Stimulated activated CD4-positive, alpha-beta T cell treated with anti-CD3 and anti-CD28 coated beads, Interleukin-4, amount 100 ng/mL, for 4 hours (primary cell): Measurements from ENCODE around the gene TMPRSS13.
"Not testable (repeated sequence)": the region's sequence is repeated elsewhere in the genome, so short reads cannot be mapped to it uniquely, and the experiment has no call there.

ENCODE experiments used
- DNase-seq, 2 experiments: peaks; one replicate each; pipeline ENCODE4 v3.0.0-alpha.2; 2020

TMPRSS13 gene

GRCh38 chr11:117929142-117929915, at the start of gene TMPRSS13:
Gene TMPRSS13 (minus strand): TSS chr11:117929402. CDS start chr11:117929307, 95 bp downstream.
- no peak for DNase-seq

- DNase-seq: no peak
These were observed 49.8 kb upstream of the TMPRSS13 start for GRCh38 chr11:117978991-117979390.

GRCh38 chr11:117978291-117978910, 49.2 kb upstream of the TMPRSS13 start:
- not testable (repeated sequence) for DNase-seq

- not testable (repeated sequence) for DNase-seq
These were observed 48.5 kb upstream of the TMPRSS13 start for GRCh38 chr11:117977612-117978264.

GRCh38 chr11:117977029-117977428, 47.8 kb upstream of the TMPRSS13 start:
- DNase-seq: no peak

- no peak for DNase-seq
These were observed 47.2 kb upstream of the TMPRSS13 start for GRCh38 chr11:117976445-117976844.

- no peak for DNase-seq
These were observed 44.3 kb upstream of the TMPRSS13 start for GRCh38 chr11:117973503-117973860.

GRCh38 chr11:117972629-117973502, 43.7 kb upstream of the TMPRSS13 start:
- no peak for DNase-seq

GRCh38 chr11:117972044-117972443, 42.8 kb upstream of the TMPRSS13 start:
- no peak for DNase-seq

GRCh38 chr11:117970400-117971024, 41.3 kb upstream of the TMPRSS13 start:
- DNase-seq: peak in 1 of 2 experiments; percentile 36

GRCh38 chr11:117969160-117969991, 40.2 kb upstream of the TMPRSS13 start:
- DNase-seq: no peak

- no peak for DNase-seq
These were observed 37.7 kb upstream of the TMPRSS13 start for GRCh38 chr11:117966908-117967307.

- DNase-seq: no peak
These were observed 33.6 kb upstream of the TMPRSS13 start for GRCh38 chr11:117962826-117963225.

- DNase-seq: no peak
These were observed 32.7 kb upstream of the TMPRSS13 start for GRCh38 chr11:117961896-117962295.

- no peak for DNase-seq
These were observed 31.2 kb upstream of the TMPRSS13 start for GRCh38 chr11:117960406-117960805.

GRCh38 chr11:117959438-117960149, 30.4 kb upstream of the TMPRSS13 start:
- no peak for DNase-seq

GRCh38 chr11:117958949-117959348, 29.7 kb upstream of the TMPRSS13 start:
- no peak for DNase-seq

GRCh38 chr11:117953024-117953671, 23.9 kb upstream of the TMPRSS13 start:
- DNase-seq: peak in 1 of 2 experiments; percentile 28

- DNase-seq: peak in 1 of 2 experiments; percentile 54
These were observed 22.1 kb upstream of the TMPRSS13 start for GRCh38 chr11:117950993-117951961.
